HEK293 (cell line): ENCODE results near the gene FNDC5.

ENCODE experiments used
- CTCF ChIA-PET: fragments of 350-600 bp; formaldehyde crosslinking; extraction: SDS; loops from one replicate; lab custom pipeline; 2021; ENCODE audit warnings: antibody characterized with exemption; lab: Yijun Ruan, JAX
- POLR2A ChIA-PET: fragments of 300-600 bp; formaldehyde crosslinking; extraction: SDS; loops from one replicate; lab custom pipeline; 2020; ENCODE audit warnings: antibody characterized with exemption, inconsistent platforms; lab: Yijun Ruan, JAX
- H3K27ac ChIP-seq: fragments of 200-500 bp; sonication (Bioruptor generic); 2 replicates; pipeline ENCODE4 v1.5.1; 2014; ENCODE audit warnings: low read depth, low read length, control low read depth, inconsistent platforms; ENCODE audit errors: extremely low read depth
- H3K36me3 ChIP-seq, 2 experiments: fragments of 200-500 bp in 1 of 2; sonication (Bioruptor generic) in 1 of 2; 1 replicate in 1 of 2; 2 replicates in 1 of 2; pipeline ENCODE4 v1.5.1; 2014 to 2017; ENCODE audit warnings: inconsistent platforms in 2 of 2, low read length in 2 of 2; ENCODE audit not compliant: control insufficient read depth in 2 of 2, insufficient read depth in 1 of 2
- H3K4me1 ChIP-seq: fragments of 200-500 bp; sonication (Bioruptor generic); 2 replicates; pipeline ENCODE4 v1.5.1; 2014; ENCODE audit warnings: mild to moderate bottlenecking, low read length, inconsistent platforms; ENCODE audit not compliant: control insufficient read depth, insufficient read depth
- H3K4me3 ChIP-seq: 2 replicates; pipeline ENCODE4 v1.5.1; 2011; ENCODE audit warnings: low read depth, mild to moderate bottlenecking, control low read depth, low read length, moderate library complexity
- H3K9me3 ChIP-seq: fragments of 200-500 bp; sonication (Bioruptor generic); 2 replicates; pipeline ENCODE4 v1.5.1; 2014; ENCODE audit warnings: low read depth, low read length, inconsistent platforms; ENCODE audit not compliant: control insufficient read depth, insufficient read depth
- EGR2 ChIP-seq: fragments of 450-650 bp; formaldehyde crosslinking; IDR thresholded peaks from 2 replicates; pipeline ENCODE4 v1.5.1; 2016; ENCODE audit warnings: low read depth, missing biosample characterization, missing genetic modification characterization
- GFI1B ChIP-seq: fragments of 450-650 bp; formaldehyde crosslinking; IDR thresholded peaks from 2 replicates; pipeline ENCODE4 v1.5.1; 2016; ENCODE audit warnings: missing biosample characterization, missing genetic modification characterization
- GLI4 ChIP-seq: fragments of 450-650 bp; formaldehyde crosslinking; IDR thresholded peaks from 2 replicates; pipeline ENCODE4 v1.5.1; 2016; ENCODE audit warnings: missing biosample characterization, missing genetic modification characterization
- IKZF3 ChIP-seq: fragments of 450-650 bp; IDR thresholded peaks from 2 replicates; pipeline ENCODE4 v1.5.0; 2018; ENCODE audit warnings: missing biosample characterization, mild to moderate bottlenecking, missing genetic modification characterization, moderate library complexity
- KLF16 ChIP-seq: fragments of 450-650 bp; formaldehyde crosslinking; IDR thresholded peaks from 2 replicates; pipeline ENCODE4 v1.5.1; 2017; ENCODE audit warnings: missing biosample characterization, missing genetic modification characterization
- KLF9 ChIP-seq: fragments of 450-650 bp; formaldehyde crosslinking; IDR thresholded peaks from 2 replicates; pipeline ENCODE4 v1.5.1; 2016; ENCODE audit warnings: missing biosample characterization, missing genetic modification characterization, low read depth
- REPIN1 ChIP-seq: fragments of 450-650 bp; formaldehyde crosslinking; IDR thresholded peaks from 2 replicates; pipeline ENCODE4 v1.5.1; 2017; ENCODE audit warnings: missing biosample characterization, missing genetic modification characterization, low read depth
- SCRT2 ChIP-seq: fragments of 450-650 bp; formaldehyde crosslinking; IDR thresholded peaks from 2 replicates; pipeline ENCODE4 v1.5.1; 2016; ENCODE audit warnings: missing biosample characterization, missing genetic modification characterization
- YY2 ChIP-seq: fragments of 450-650 bp; formaldehyde crosslinking; IDR thresholded peaks from 2 replicates; pipeline ENCODE4 v1.5.1; 2016; ENCODE audit warnings: missing biosample characterization, missing genetic modification characterization
- ZBTB21 ChIP-seq: fragments of 450-650 bp; formaldehyde crosslinking; IDR thresholded peaks from 2 replicates; pipeline ENCODE4 v1.5.1; 2017; ENCODE audit warnings: missing biosample characterization, missing genetic modification characterization
- ZNF10 ChIP-seq: fragments of 450-650 bp; formaldehyde crosslinking; IDR thresholded peaks from 2 replicates; pipeline ENCODE4 v1.5.1; 2017; ENCODE audit warnings: missing biosample characterization, missing genetic modification characterization
- ZNF146 ChIP-seq: fragments of 450-650 bp; formaldehyde crosslinking; IDR thresholded peaks from 2 replicates; pipeline ENCODE4 v1.5.1; 2016; ENCODE audit warnings: missing biosample characterization, missing genetic modification characterization
- ZNF19 ChIP-seq: fragments of 450-650 bp; formaldehyde crosslinking; IDR thresholded peaks from 2 replicates; pipeline ENCODE4; 2016; ENCODE audit warnings: missing biosample characterization, missing genetic modification characterization, low read depth
- ZNF292 ChIP-seq: fragments of 450-650 bp; formaldehyde crosslinking; IDR thresholded peaks from 2 replicates; pipeline ENCODE4 v1.5.1; 2016; ENCODE audit warnings: low read depth, missing biosample characterization, missing genetic modification characterization, borderline replicate concordance
- ZNF354C ChIP-seq: fragments of 450-650 bp; formaldehyde crosslinking; IDR thresholded peaks from 2 replicates; pipeline ENCODE4 v1.5.1; 2016; ENCODE audit warnings: missing biosample characterization, missing genetic modification characterization, low read depth, borderline replicate concordance
- ZNF416 ChIP-seq: fragments of 450-650 bp; formaldehyde crosslinking; IDR thresholded peaks from 2 replicates; pipeline ENCODE4 v1.5.1; 2016; ENCODE audit warnings: missing biosample characterization, missing genetic modification characterization
- ZNF423 ChIP-seq: fragments of 450-650 bp; formaldehyde crosslinking; IDR thresholded peaks from 2 replicates; pipeline ENCODE4 v1.5.1; 2016; ENCODE audit warnings: missing biosample characterization, missing genetic modification characterization
- ZNF48 ChIP-seq: fragments of 450-650 bp; formaldehyde crosslinking; IDR thresholded peaks from 2 replicates; pipeline ENCODE4 v1.5.1; 2016; ENCODE audit warnings: missing biosample characterization, missing genetic modification characterization
- ZNF521 ChIP-seq: fragments of 450-650 bp; formaldehyde crosslinking; IDR thresholded peaks from 2 replicates; pipeline ENCODE4 v1.5.1; 2017; ENCODE audit warnings: missing biosample characterization, mild to moderate bottlenecking, missing genetic modification characterization
- ZNF530 ChIP-seq: fragments of 450-650 bp; formaldehyde crosslinking; IDR thresholded peaks from 2 replicates; pipeline ENCODE4 v1.5.1; 2016; ENCODE audit warnings: low read depth, missing biosample characterization, missing genetic modification characterization
- ZNF555 ChIP-seq: fragments of 450-650 bp; formaldehyde crosslinking; conservative IDR thresholded peaks from 2 replicates; pipeline ENCODE4 v1.5.1; 2017; ENCODE audit warnings: missing biosample characterization, mild to moderate bottlenecking, missing genetic modification characterization, inconsistent platforms
- ZNF624 ChIP-seq: fragments of 450-650 bp; formaldehyde crosslinking; IDR thresholded peaks from 2 replicates; pipeline ENCODE4 v1.5.1; 2017; ENCODE audit warnings: missing biosample characterization, missing genetic modification characterization
- ZNF629 ChIP-seq: fragments of 450-650 bp; formaldehyde crosslinking; IDR thresholded peaks from 2 replicates; pipeline ENCODE4 v1.5.1; 2017; ENCODE audit warnings: missing biosample characterization, missing genetic modification characterization
- ZNF76 ChIP-seq: fragments of 450-650 bp; formaldehyde crosslinking; IDR thresholded peaks from 2 replicates; pipeline ENCODE4; 2016; ENCODE audit warnings: low read depth, missing biosample characterization, missing genetic modification characterization, borderline replicate concordance
- ZNF791 ChIP-seq: fragments of 450-650 bp; formaldehyde crosslinking; IDR thresholded peaks from 2 replicates; pipeline ENCODE4 v1.5.1; 2016; ENCODE audit warnings: missing biosample characterization, missing genetic modification characterization
- ZSCAN16 ChIP-seq: fragments of 450-650 bp; formaldehyde crosslinking; IDR thresholded peaks from 2 replicates; pipeline ENCODE4 v1.5.1; 2016; ENCODE audit warnings: missing biosample characterization, missing genetic modification characterization
- TF ChIP-seq, protein P1 (sequence below): fragments of 450-650 bp; formaldehyde crosslinking; IDR thresholded peaks from 2 replicates; pipeline ENCODE4 v1.5.1; 2016; ENCODE audit warnings: missing biosample characterization, missing genetic modification characterization
- TF ChIP-seq, protein P2 (sequence below): fragments of 450-650 bp; formaldehyde crosslinking; IDR thresholded peaks from 2 replicates; pipeline ENCODE4 v1.5.0; 2017; ENCODE audit warnings: missing biosample characterization, missing genetic modification characterization, borderline replicate concordance
- TF ChIP-seq, protein P3 (sequence below): fragments of 450-650 bp; formaldehyde crosslinking; IDR thresholded peaks from 2 replicates; pipeline ENCODE4 v1.5.1; 2017; ENCODE audit warnings: missing biosample characterization, missing genetic modification characterization
- TF ChIP-seq, protein P4 (sequence below): fragments of 450-650 bp; formaldehyde crosslinking; IDR thresholded peaks from 2 replicates; pipeline ENCODE4; 2016; ENCODE audit warnings: missing biosample characterization, missing genetic modification characterization

FNDC5 gene

DNA sequence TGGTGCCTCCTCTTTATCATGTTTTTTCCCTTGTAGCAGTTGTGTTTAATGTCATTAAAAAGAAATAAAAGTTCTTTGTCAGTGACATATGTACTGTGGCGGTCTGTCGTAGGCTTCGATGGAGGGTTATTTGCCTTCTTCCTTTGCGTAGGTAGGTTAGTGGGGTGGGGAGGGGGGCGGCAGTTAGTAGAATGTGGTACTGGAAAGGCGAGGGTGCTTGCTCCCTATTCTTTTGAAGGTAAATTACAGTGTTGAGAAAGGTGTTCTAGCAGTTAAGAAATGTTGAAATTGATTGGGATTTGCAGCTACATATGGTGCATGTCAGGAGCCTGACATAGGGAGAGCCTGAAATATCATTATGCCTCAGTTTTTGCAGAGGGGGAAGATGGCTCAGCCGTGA is 11.9 kb downstream of the FNDC5 start:
- Histone ChIP-seq H3K9me3 (no peaks in the 10 kb centered on the region), H3K36me3 (peaks cover 25 to 97% of the 10 kb centered on the region in 2 experiments), H3K4me3 (no peak overlapping the region), H3K4me1 (no peaks in the 10 kb centered on the region)
- POLR2A ChIA-PET = interaction anchor here (0.9 kb wide), 1 partner anchor 14 kb away, joined by 3 read pairs; no protein-coding TSS in a partner anchor
- TF ChIP-seq, protein P1, sequence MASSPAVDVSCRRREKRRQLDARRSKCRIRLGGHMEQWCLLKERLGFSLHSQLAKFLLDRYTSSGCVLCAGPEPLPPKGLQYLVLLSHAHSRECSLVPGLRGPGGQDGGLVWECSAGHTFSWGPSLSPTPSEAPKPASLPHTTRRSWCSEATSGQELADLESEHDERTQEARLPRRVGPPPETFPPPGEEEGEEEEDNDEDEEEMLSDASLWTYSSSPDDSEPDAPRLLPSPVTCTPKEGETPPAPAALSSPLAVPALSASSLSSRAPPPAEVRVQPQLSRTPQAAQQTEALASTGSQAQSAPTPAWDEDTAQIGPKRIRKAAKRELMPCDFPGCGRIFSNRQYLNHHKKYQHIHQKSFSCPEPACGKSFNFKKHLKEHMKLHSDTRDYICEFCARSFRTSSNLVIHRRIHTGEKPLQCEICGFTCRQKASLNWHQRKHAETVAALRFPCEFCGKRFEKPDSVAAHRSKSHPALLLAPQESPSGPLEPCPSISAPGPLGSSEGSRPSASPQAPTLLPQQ = no peak
- no peak for TF ChIP-seq ZBTB21 (tag by site-specific recombination)
- no peak for TF ChIP-seq ZSCAN16 (tag by site-specific recombination)
- no peak for TF ChIP-seq ZNF791 (tag by site-specific recombination)
- TF ChIP-seq EGR2 = no peak
- no peak for TF ChIP-seq ZNF10
- TF ChIP-seq YY2 (tag by site-specific recombination) = no peak
- no peak for TF ChIP-seq REPIN1 (tag by site-specific recombination)
- no peak for TF ChIP-seq ZNF48 (tag by site-specific recombination)
- no peak for TF ChIP-seq ZNF555 (tag by site-specific recombination)
- no peak for TF ChIP-seq KLF16
- TF ChIP-seq ZNF530 = no peak
- TF ChIP-seq ZNF416 (tag by site-specific recombination) = no peak
- no peak for TF ChIP-seq ZNF624 (tag by site-specific recombination)
- TF ChIP-seq GLI4 (tag by site-specific recombination) = no peak
- no peak for TF ChIP-seq ZNF354C (tag by site-specific recombination)
- TF ChIP-seq KLF9 (tag by site-specific recombination) = no peak
- TF ChIP-seq ZNF629 = no peak
- no peak for TF ChIP-seq GFI1B (tag by site-specific recombination)
- no peak for TF ChIP-seq ZNF19 (tag by site-specific recombination)
- TF ChIP-seq, all 188 proteins: peak for 0
- no peak overlapping the region for H3K27ac ChIP-seq
- CTCF ChIA-PET = interaction anchor here (1.0 kb wide), 1 partner anchor 14 kb away, joined by 5 read pairs; no protein-coding TSS in a partner anchor

DNA sequence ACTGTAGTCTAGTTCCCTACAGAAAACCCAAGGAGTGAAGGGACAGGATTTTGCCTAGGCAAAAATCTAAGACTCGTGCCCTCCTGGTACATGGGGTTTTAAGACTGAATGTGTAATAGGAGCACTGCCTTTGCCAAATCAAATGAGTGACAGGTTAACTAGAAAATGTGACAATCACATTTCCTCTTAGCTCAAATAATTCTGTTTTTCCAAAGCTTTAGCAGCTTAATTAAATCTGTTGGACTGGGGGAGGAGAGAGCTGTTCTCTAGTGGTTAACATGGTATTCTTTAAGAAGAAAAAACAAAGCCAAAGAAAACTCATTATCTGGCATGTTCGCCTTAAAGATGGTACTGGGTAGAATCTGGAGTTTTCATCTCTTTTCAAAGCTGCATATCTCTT is 12.6 kb downstream of the FNDC5 start:
- ChIA-PET CTCF (interaction anchor here (0.6 to 1.0 kb wide), 4 partner anchors 8 to 81 kb away, joined by 3 to 5 read pairs (median 4); no protein-coding TSS in a partner anchor), POLR2A (interaction anchor here (0.9 kb wide), 1 partner anchor 13 kb away, joined by 3 read pairs; no protein-coding TSS in a partner anchor)
- H3K27ac ChIP-seq = no peak overlapping the region
- H3K4me1 ChIP-seq = no peaks in the 10 kb centered on the region
- H3K36me3 ChIP-seq = peaks cover 30 to 97% of the 10 kb centered on the region in 2 experiments
- H3K4me3 ChIP-seq = no peak overlapping the region
- H3K9me3 ChIP-seq = no peaks in the 10 kb centered on the region
- TF ChIP-seq SCRT2 (tag by site-specific recombination) (no peak), REPIN1 (tag by site-specific recombination) (no peak), ZNF76 (no peak), IKZF3 (tag by site-specific recombination) (no peak), ZNF292 (tag by site-specific recombination) (no peak), ZNF521 (no peak), ZNF423 (no peak), ZNF146 (tag by site-specific recombination) (no peak)
- TF ChIP-seq, protein P2, sequence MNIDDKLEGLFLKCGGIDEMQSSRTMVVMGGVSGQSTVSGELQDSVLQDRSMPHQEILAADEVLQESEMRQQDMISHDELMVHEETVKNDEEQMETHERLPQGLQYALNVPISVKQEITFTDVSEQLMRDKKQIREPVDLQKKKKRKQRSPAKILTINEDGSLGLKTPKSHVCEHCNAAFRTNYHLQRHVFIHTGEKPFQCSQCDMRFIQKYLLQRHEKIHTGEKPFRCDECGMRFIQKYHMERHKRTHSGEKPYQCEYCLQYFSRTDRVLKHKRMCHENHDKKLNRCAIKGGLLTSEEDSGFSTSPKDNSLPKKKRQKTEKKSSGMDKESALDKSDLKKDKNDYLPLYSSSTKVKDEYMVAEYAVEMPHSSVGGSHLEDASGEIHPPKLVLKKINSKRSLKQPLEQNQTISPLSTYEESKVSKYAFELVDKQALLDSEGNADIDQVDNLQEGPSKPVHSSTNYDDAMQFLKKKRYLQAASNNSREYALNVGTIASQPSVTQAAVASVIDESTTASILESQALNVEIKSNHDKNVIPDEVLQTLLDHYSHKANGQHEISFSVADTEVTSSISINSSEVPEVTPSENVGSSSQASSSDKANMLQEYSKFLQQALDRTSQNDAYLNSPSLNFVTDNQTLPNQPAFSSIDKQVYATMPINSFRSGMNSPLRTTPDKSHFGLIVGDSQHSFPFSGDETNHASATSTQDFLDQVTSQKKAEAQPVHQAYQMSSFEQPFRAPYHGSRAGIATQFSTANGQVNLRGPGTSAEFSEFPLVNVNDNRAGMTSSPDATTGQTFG (tag by site-specific recombination) = no peak
- TF ChIP-seq, protein P3, sequence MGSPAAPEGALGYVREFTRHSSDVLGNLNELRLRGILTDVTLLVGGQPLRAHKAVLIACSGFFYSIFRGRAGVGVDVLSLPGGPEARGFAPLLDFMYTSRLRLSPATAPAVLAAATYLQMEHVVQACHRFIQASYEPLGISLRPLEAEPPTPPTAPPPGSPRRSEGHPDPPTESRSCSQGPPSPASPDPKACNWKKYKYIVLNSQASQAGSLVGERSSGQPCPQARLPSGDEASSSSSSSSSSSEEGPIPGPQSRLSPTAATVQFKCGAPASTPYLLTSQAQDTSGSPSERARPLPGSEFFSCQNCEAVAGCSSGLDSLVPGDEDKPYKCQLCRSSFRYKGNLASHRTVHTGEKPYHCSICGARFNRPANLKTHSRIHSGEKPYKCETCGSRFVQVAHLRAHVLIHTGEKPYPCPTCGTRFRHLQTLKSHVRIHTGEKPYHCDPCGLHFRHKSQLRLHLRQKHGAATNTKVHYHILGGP (tag by site-specific recombination) = no peak
- TF ChIP-seq, protein P4, sequence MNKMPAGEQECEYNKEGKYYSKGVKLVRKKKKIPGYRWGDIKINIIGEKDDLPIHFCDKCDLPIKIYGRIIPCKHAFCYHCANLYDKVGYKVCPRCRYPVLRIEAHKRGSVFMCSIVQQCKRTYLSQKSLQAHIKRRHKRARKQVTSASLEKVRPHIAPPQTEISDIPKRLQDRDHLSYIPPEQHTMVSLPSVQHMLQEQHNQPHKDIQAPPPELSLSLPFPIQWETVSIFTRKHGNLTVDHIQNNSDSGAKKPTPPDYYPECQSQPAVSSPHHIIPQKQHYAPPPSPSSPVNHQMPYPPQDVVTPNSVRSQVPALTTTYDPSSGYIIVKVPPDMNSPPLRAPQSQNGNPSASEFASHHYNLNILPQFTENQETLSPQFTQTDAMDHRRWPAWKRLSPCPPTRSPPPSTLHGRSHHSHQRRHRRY = no peak
